ENCODE data around the gene SLC6A7.
"Not testable (repeated sequence)": the region's sequence is repeated elsewhere in the genome, so short reads cannot be mapped to it uniquely, and the experiment has no call there.

SLC6A7 gene

DNA sequence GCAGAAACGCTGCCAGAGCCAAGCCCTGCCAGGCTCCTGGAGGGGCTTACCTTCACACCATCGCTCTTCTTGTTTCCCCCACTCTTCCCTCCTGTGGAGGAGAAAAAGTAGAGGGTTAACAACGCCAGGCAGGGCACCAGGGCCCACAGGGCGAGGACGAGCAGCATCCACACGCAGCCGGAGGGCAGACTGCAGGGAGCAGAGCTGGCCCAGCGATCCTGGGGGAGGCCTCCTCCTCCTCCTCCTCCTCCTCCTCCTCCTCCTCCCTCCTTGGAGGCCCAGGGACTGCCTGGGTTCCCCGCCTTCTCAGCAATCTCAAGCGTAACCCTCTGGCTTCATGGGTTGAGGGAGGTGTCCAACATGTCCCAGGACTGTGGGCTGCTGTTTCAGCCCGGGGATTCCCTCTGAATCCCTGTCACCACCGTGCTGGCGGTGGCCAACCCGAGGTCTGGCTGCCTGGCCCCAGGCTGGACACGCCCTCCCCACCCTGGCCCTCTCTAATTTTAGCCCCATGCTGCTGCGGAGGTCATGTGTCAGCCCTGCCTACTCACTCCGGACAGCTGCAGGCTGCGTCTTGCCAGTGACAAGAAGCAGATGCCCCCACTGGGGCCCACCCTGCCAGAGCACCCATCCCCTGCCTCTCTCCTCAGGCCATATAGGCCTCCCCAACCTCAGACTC, 55.4 kb downstream of the SLC6A7 start:
- DNase-seq: no peak

DNA sequence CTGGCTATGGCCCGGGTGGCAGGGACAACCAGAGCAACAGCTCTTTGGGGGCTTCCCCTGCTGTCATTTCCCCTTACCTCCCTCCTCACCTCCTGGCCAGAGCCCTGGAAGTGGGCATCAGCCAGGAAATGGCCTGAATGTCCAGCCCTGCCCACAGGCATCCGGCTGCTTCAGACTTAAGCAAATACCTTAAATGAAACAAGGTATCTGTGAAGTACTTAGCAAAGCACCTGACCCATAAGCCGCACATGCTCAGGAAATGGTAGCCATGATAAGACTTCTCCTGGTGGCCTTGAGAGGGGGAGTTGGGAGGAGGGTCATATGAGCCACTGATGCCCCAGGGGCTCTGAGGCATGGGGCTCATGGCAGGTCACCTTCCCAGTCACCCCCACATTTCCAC, 55.9 kb downstream of the SLC6A7 start:
- DNase-seq: no peak

DNA sequence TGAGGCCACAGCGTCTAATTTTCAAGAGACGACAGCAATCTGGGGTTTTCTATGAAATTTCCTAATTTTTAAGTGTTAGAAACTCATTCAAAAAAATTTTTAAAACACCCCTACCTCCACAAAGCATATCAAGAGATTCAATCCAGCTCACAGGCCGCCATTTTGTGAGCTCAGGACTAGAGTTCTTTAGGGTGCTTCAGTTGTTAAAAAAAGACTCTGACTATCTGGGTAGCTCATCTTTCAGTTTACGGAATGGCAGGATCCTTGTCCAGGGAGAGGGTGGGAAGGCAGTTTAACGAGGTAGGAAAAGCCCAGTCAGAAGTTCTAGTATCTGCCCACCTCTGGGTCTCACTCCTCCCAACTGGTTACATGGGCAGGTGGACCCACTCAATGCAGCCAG, 56.6 kb downstream of the SLC6A7 start:
- no peak for DNase-seq

- no peak for DNase-seq
Observed at GRCh38 chr5:150246835-150247234, 57.0 kb downstream of the SLC6A7 start.

GRCh38 chr5:150247726-150248125, 57.9 kb downstream of the SLC6A7 start:
- no peak for DNase-seq

GRCh38 chr5:150248493-150248892, 58.6 kb downstream of the SLC6A7 start:
- DNase-seq: not testable (repeated sequence)

- no peak for DNase-seq
Observed at GRCh38 chr5:150248946-150249345, 59.1 kb downstream of the SLC6A7 start.

DNA sequence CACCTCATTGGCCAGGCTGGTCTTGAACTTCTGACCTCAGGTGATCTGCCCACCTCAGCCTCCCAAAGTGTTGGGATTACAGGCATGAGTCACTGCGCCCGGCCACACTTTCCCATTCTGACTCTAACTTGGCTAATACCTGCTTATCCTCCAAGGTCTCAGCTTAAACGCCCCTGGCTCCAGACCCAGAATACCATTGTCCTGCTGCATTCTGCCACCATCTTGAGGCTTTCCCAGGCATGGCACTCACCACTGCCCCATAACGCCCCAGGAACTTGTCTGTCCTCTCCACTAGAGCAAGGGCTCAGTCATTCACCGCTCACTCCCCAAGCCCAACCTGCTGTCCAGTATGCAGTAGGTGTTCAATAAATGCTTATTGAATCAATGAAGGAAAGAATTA, 59.9 kb downstream of the SLC6A7 start:
- DNase-seq: no peak

DNA sequence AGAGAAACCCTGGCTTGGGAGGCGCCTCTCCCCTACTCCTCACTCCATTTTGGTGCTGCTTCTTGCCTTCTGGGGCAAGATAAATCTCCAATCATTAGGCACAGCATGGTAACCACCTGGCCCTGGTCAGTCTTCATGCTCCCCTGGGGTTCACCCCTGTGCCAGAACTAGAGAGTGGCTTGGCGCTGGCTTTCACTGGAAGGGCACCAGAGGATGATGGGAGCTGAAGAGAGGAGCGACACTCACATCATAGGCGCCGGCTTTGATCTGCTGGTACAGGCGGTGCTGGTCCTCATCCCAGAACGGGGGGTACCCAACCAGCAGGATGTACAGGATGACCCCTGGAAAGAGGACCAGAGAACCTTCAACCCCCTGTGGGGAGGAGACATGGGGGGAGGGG, 61.6 kb downstream of the SLC6A7 start:
- no peak for DNase-seq

DNA sequence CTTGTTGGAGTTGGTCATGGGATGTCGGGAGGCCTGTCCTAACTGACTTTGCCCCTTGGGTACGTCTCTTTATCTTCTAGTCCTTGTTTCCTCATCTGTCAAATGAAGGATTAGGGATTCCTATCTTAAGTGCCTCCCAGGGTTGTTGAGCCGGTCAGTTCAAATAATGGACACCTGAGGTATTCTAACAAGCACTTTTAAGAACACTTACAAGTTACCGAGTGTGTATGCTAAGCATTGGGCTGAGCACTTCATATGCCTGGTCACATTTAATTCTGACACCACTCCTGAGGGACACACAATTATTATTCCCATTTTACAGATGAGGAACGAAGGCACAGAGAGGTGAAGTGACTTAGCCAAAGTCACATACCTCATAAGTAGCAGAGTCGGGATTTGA, 62.6 kb downstream of the SLC6A7 start:
- no peak for DNase-seq

DNA sequence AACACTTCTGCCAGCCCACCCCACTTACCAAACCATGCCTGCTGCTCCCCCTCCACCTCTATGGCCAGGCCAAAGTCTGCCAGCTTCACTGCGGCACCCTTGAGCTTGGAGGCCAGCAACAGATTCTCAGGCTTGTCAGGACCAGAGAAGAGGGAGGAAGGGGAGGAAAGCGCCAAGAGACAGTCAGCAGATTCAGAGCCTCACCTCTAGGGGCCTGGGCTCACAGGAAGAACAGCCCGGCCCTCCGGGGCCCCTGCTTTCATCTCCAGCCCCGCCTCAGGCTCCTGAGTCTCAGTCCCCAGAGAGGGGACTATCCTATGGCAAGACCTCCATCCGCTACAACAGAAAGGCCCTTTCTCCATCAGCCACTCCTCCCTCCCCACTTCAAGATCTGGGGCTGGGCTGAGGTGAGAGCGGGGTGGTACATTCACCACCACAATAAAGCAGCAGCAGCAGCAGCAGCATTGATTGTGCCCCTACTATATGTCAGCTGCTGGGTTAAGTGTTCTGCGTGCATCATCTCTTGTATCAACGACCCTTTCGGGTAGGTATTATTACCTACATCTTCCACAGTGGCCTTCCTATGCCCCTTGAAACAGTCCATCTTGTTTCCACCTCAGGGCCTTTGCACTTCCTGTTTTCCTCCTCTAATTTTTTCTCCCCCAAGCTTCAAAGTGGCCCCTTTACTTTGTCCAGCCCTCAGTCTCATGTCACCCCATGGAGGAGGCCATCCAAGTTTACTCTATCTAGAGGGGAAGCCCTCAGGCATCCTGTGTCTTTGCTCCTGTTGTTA, 63.8 kb downstream of the SLC6A7 start:
- no peak for DNase-seq

DNA sequence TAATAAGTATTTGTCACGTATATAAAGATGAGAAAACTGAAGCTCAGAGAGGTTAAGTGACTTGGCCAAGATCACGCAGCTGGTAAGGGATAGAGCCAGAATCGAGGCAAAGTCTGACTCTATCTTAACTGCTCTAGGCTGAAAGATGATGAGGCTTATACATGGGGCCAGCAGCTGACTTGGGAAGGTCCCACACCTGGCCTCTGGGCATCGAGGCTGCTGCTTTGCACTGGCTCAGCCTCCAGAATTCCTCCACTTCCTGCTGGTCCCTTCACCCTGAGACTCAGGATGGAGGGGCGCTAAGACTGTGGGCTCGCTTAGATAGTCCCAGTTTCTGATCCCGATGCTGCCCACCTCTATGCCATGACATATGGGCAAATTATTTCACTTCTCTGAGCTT, 64.5 kb downstream of the SLC6A7 start:
- no peak for DNase-seq

GRCh38 chr5:150254774-150255173, 64.9 kb downstream of the SLC6A7 start:
- DNase-seq: no peak

GRCh38 chr5:150255659-150256409, 66.0 kb downstream of the SLC6A7 start:
- no peak for DNase-seq

GRCh38 chr5:150256410-150257064, 66.7 kb downstream of the SLC6A7 start:
- no peak for DNase-seq

GRCh38 chr5:150257424-150257823, 67.6 kb downstream of the SLC6A7 start:
- DNase-seq: no peak

GRCh38 chr5:150258130-150258529, 68.3 kb downstream of the SLC6A7 start:
- DNase-seq: no peak
